Nephron progenitor cell (in vitro differentiated cells): Measurements from ENCODE around the gene DGKD.
A peak's percentile ranks its signal among the peaks of the same experiment; 100 is the strongest.

Source experiments
- DNase-seq: peaks from one replicate; pipeline ENCODE4 v3.0.0; 2021
- H3K27ac Mint-ChIP-seq: 2 replicates; pipeline ENCODE4 v1.8.0; 2021; ENCODE audit warnings: mild to moderate bottlenecking, moderate library complexity, mixed read lengths
- H3K27me3 Mint-ChIP-seq: 2 replicates; pipeline ENCODE4 v1.8.0; 2021; ENCODE audit warnings: mild to moderate bottlenecking, low read depth, mixed read lengths; ENCODE audit not compliant: poor library complexity
- H3K36me3 Mint-ChIP-seq: 2 replicates; pipeline ENCODE4 v1.8.0; 2021; ENCODE audit warnings: low read depth, mixed read lengths
- H3K4me1 Mint-ChIP-seq: 2 replicates; pipeline ENCODE4 v1.8.0; 2021; ENCODE audit warnings: mixed read lengths
- H3K4me3 Mint-ChIP-seq: 2 replicates; pipeline ENCODE4 v1.8.0; 2021; ENCODE audit warnings: mild to moderate bottlenecking, moderate library complexity, mixed read lengths
- H3K9me3 Mint-ChIP-seq: 2 replicates; pipeline ENCODE4 v1.8.0; 2021; ENCODE audit warnings: mild to moderate bottlenecking, moderate library complexity, mixed read lengths
- TF ChIP-seq, protein P1 (sequence below): fragments of 200-600 bp; sonication (generic); IDR thresholded peaks from 2 replicates; pipeline ENCODE4 v1.5.0; 2021; ENCODE audit warnings: antibody characterized with exemption

Gene DGKD

DNA sequence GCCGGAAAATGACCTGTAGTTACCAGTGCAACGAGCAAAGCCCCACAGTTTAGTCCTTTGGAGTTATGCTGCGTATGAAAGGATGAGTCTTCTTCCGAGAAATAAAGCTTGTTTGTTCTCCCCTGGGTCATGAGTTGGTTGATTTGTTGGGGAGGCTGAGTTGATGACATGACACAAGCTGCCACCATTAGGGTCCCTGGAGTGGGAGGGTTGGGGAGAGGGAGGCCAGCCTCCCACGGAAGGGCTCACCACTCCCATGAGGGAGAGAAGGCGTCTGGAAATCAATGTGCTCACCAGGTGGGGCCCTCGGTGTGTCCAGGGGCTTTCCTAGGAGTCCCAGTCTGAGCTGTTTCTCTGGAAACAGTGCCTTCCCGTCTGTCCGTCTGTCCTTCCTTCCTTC is 7.4 kb upstream of the DGKD start:
- Mint-ChIP-seq H3K9me3 (no peaks in the 10 kb centered on the region), H3K27ac (no peak overlapping the region), H3K4me1 (peaks cover 83% of the 10 kb centered on the region), H3K4me3 (no peak overlapping the region), H3K27me3 (no peaks in the 10 kb centered on the region), H3K36me3 (no peaks in the 10 kb centered on the region)
- no peak for DNase-seq
- TF ChIP-seq, protein P1, sequence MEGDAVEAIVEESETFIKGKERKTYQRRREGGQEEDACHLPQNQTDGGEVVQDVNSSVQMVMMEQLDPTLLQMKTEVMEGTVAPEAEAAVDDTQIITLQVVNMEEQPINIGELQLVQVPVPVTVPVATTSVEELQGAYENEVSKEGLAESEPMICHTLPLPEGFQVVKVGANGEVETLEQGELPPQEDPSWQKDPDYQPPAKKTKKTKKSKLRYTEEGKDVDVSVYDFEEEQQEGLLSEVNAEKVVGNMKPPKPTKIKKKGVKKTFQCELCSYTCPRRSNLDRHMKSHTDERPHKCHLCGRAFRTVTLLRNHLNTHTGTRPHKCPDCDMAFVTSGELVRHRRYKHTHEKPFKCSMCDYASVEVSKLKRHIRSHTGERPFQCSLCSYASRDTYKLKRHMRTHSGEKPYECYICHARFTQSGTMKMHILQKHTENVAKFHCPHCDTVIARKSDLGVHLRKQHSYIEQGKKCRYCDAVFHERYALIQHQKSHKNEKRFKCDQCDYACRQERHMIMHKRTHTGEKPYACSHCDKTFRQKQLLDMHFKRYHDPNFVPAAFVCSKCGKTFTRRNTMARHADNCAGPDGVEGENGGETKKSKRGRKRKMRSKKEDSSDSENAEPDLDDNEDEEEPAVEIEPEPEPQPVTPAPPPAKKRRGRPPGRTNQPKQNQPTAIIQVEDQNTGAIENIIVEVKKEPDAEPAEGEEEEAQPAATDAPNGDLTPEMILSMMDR, result no peak

DNA sequence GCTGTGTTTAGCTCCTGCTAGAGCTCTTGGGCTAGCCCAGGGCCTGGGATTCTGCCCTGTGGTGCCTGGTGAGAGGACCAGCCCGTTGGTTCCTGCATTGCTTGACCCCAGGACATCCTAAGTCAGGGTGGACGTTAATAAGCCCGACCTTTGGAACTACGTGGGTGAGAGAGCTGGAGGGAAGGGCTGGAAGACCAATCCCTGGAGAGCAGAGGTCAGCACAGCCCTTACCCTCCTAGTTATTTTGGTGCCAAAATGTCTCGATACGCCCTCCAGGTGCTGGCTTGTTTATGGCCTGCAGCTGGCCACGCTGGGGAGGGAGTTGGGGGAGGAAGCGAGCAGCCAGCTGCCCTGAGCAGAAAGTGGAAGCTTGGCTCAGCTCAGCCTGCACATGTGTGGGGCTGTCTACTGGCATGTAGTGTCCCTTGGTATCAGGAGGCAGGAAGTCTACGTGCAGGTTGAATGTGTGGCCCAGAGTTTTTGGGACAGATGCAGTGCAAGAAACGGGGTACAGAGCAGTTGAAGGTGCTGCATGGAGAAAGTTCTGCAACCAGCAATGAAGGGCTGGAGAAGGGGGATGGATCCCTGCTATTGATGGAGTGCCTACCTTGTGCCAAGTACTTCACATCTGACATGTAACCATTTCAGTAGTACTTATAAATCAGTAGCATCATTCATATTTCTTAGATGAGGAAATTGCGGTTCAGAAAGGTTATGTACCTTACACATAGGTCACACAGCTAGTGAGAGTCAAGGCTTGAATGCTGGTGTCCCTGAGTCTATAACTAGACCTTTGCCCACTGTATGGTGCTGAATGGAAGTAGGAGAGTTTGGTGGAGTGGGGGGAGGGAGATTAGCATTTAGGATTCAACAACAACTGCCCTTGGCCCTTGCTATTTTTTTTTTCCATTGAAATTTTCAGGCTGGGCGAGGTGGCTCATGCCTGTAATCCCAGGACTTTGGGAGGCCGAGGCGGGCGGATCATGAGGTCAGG is 5.0 kb upstream of the DGKD start:
- Mint-ChIP-seq H3K27me3 (peaks cover 3% of the 10 kb centered on the region), H3K4me1 (peaks cover 92% of the 10 kb centered on the region), H3K36me3 (no peaks in the 10 kb centered on the region), H3K4me3 (peak overlapping the region; percentile 51), H3K9me3 (peaks cover 8% of the 10 kb centered on the region), H3K27ac (peak overlapping the region; percentile 86)
- TF ChIP-seq, protein P1, result no peak
- peak; percentile 47 for DNase-seq

DNA sequence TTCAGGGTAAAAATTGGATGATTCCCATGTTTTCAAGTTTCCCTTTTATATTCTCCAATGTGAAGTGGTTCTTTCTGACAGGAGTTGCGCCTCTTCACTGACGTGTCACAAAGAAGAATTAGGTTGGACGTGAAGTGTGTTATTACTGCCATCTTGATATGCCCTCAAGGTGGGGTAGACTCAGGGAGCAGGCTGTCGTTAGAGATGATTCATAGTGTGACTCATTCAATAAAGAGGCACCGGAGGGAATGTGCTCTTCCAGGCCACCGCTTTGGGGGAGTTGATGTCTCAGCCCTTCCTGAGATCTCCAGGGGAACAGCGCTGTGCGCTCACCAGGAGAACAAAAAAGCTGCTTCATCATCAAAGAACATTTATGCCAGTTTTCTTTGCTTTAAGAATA is 3.6 kb upstream of the DGKD start:
- Mint-ChIP-seq H3K9me3 (peaks cover 8% of the 10 kb centered on the region), H3K27me3 (peaks cover 8% of the 10 kb centered on the region), H3K27ac (peak overlapping the region; percentile 97), H3K4me1 (peaks cover 85% of the 10 kb centered on the region), H3K4me3 (peak overlapping the region; percentile 41), H3K36me3 (peaks cover under 1% of the 10 kb centered on the region)
- no peak for DNase-seq
- TF ChIP-seq, protein P1, result no peak

DNA sequence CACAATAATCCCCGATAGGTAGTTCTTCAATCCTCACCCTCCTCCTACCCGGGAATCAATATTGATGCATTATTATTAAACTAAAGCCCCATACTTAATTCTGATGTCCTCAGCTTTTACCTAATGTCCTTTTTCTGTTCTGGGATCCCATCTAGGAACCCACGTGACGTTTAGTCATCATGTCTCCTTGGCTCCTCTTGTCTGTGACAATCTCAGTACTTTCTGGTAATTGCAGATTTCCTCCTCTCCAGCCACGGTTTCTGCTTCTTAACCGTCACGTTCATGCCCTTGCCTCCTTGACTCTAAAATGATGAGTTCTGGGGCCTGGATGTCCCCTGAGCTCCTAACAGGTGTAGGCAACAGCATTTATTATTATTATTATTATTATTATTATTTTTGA is 2.9 kb upstream of the DGKD start:
- H3K9me3 Mint-ChIP-seq, result peaks cover 8% of the 10 kb centered on the region
- peaks cover 88% of the 10 kb centered on the region for H3K4me1 Mint-ChIP-seq
- peaks cover 8% of the 10 kb centered on the region for H3K27me3 Mint-ChIP-seq
- H3K4me3 Mint-ChIP-seq, result peak overlapping the region; percentile 7
- TF ChIP-seq, protein P1, result no peak
- peak overlapping the region; percentile 81 for H3K27ac Mint-ChIP-seq
- no peak for DNase-seq
- peaks cover 7% of the 10 kb centered on the region for H3K36me3 Mint-ChIP-seq

DNA sequence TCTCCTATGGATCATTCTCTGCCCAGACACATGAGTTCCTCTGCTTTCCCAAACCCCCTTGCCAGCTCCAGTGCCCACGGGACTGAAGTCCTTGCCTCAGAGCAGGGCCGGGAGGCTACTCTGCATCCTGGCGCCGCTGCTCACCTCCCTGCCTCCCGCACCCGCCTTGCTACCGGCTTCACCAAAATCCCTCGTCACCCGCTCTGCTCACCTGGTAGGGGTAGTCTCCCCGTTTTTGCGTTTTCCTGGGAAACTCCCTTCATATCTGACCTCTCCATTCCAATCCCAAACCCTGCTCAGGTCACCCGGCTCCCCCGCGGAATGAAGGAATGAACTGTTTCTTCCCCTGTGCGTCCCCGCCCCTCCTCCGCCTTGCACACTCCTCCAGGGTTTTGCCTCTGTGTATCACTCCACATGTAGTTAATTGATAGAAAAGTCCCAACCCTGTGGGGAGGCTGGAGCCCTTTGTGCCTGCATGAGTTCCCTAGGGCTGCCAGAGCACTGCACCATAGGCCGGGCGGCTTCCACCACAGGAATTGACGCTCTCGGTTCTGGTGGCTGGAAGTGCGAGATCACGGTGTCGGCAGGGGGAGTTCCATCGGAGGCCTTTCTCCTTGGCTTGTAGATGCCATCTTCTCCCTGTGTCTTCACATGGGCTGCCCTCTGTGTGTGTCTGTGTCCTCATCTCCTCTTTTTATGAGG is 2.0 kb upstream of the DGKD start:
- no peak for DNase-seq
- no peak overlapping the region for H3K27ac Mint-ChIP-seq
- H3K27me3 Mint-ChIP-seq, result peaks cover 11% of the 10 kb centered on the region
- H3K36me3 Mint-ChIP-seq, result peaks cover 12% of the 10 kb centered on the region
- TF ChIP-seq, protein P1, result no peak
- peaks cover 88% of the 10 kb centered on the region for H3K4me1 Mint-ChIP-seq
- peaks cover 8% of the 10 kb centered on the region for H3K9me3 Mint-ChIP-seq
- peak overlapping the region; percentile 61 for H3K4me3 Mint-ChIP-seq
